Psoas muscle (tissue), 8 donors: ENCODE data around the gene UBE2D2. TPM values are rescaled to one million over a fixed set of nuclear protein-coding genes. Genes with fewer than 3 reads are reported as not detected.
"Not testable (repeated sequence)": the region's sequence is repeated elsewhere in the genome, so short reads cannot be mapped to it uniquely, and the experiment has no call there.

Experiments used
- ATAC-seq, 4 donors: fragments of 200-7000 bp; cut with Tn5 transposase; one replicate each; pipeline ENCODE4 v1.9.1; 2020; ENCODE audit warnings: moderate library complexity in 3 of 4, mild to moderate bottlenecking in 2 of 4
- DNase-seq, 2 donors: peaks; one replicate each; pipeline ENCODE4 v3.0.0-alpha.2; 2020
- H3K27ac ChIP-seq: fragments of 200-600 bp; one replicate; pipeline ENCODE4 v1.8.0; 2022
- H3K27me3 ChIP-seq, 3 donors: fragments of 200-600 bp in 1 of 3; one replicate each; pipeline versions ENCODE4 v1.6.1 to v1.8.0; 2013 to 2022; ENCODE audit warnings: low read length in 2 of 3, mild to moderate bottlenecking in 2 of 3, moderate library complexity in 1 of 3; ENCODE audit not compliant: insufficient read depth in 3 of 3
- H3K36me3 ChIP-seq, 2 donors: fragments of 200-600 bp in 1 of 2; one replicate each; pipeline versions ENCODE4 v1.6.1 to v1.8.0; 2013 to 2022; ENCODE audit warnings: low read depth in 1 of 2, mild to moderate bottlenecking in 1 of 2, moderate library complexity in 1 of 2; ENCODE audit not compliant: insufficient read depth in 1 of 2
- H3K4me1 ChIP-seq: fragments of 200-600 bp; one replicate; pipeline ENCODE4 v1.8.0; 2022
- H3K4me3 ChIP-seq: fragments of 200-600 bp; one replicate; pipeline ENCODE4 v1.8.0; 2022; ENCODE audit warnings: mild to moderate bottlenecking
- H3K9me3 ChIP-seq: fragments of 200-600 bp; one replicate; pipeline ENCODE4 v1.8.0; 2022
- WGBS, 3 donors: extraction: QIAGEN DNeasy Blood & Tissue Kit; methylation state at CpG; one replicate each; pipeline versions ENCODE4 v1.1.6 to v1.1.7; 2013; 5-methylcytosine and 5-hydroxymethylcytosine counted together
- intact Hi-C, 2 donors: fragments of 100-400 bp; cut with DNase I; formaldehyde crosslinking; loops; one replicate each; pipeline versions ENCODE4 v1.11.0 to v1.14.2; 2022
- polyA plus RNA-seq, 3 donors: library from polyadenylated mRNA; stranded (reverse); fragments of 200-250 nt; gene quantifications; one replicate each; pipeline ENCODE4 v1.2.3, GENCODE V29; 2013
- total RNA-seq, 4 donors: library from RNA; stranded (reverse); fragmentation: NEBNext Ultra II Directional in 2 of 4; extraction: Animal tissue kit (Norgen Biotek cat#: 25700) in 2 of 4; gene quantifications; one replicate each; pipeline versions ENCODE4 v1.2.1 to v1.2.4, GENCODE V29; 2021 to 2023
- TF ChIP-seq, protein P1 (sequence below): fragments of 200-600 bp; IDR thresholded peaks from one replicate; pipeline ENCODE4 v1.8.0; 2022; ENCODE audit warnings: antibody characterized with exemption
- donor health status: healthy with polysubstance abuse.
- donor health status: DM: no; HTN: no; CAD: no; lungs with moderate emphysema.
- donor health status: Bipolar disorder and iron deficiency.
- donor health status: healthy.
- donor health status: DM: yes; HTN: yes; CAD: no.
- donor health status: DM: no; HTN: no; CAD: no.
- donor health status: DM: no; HTN: no; CAD: no.
- donor health status: DM: yes; HTN: yes; CAD: no.

Gene UBE2D2
- total and polyA plus RNA-seq, 7 donors = 107 to 243 (median 163) TPM

DNA sequence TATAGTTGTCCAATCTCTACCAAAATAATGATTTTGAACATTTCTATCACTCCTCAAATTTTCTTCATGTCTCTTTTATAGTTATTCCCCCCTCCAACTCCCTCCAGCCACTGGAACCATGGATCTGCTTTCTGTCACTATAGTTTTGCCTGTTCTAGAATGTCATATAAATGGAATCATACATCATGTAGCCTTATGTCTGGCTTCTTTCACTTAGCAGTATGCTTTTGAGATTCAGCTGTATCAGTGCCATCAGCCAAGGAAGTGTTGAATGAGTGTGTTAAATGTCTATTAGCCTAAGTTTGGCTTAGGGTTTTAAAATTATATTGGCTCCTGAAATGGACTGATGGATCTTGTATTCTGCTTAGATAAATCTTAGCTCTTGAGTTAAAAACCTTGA lies 36.0 kb downstream of the UBE2D2 start:
- no peak overlapping the region for H3K27ac ChIP-seq
- ATAC-seq = no peak

DNA sequence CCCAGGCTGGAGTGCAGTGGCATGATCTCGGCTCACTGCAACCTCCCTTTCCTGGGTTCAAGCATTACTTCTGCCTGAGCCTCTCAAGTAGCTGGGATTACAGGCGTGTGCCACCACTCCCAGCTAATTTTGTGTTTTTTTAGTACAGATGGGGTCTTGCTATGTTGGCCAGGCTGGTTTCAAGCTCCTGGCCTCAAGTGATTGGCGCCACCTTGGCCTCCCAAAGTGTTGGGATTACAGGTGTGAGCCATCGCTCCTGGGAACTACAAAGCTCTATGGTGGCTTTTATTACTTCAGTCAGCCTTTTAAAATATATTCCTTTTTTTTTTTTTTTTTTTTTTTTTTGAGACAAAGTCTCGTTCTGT lies 37.4 kb downstream of the UBE2D2 start:
- DNase-seq, H3K4me3 ChIP-seq, H3K27ac ChIP-seq, H3K27me3 ChIP-seq, H3K9me3 ChIP-seq, ATAC-seq, intact Hi-C loops: not testable (repeated sequence)
- Histone ChIP-seq H3K4me1 (peaks cover 38% of the 10 kb centered on the region), H3K36me3 (peaks cover 0 to 31% of the 10 kb centered on the region in 2 donors)
- WGBS, 3 donors = 97 to 98% (median 97%) methylated on average over 5 of the region's 5 CpGs

More for the DNA sequence above, 36.0 kb downstream of the UBE2D2 start:
- Histone ChIP-seq H3K4me1 (peaks cover 36% of the 10 kb centered on the region), H3K9me3 (no peaks in the 10 kb centered on the region), H3K27me3 (no peaks in the 10 kb centered on the region), H3K36me3 (peaks cover 0 to 16% of the 10 kb centered on the region in 2 donors), H3K4me3 (no peak overlapping the region)
- TF ChIP-seq, protein P1, sequence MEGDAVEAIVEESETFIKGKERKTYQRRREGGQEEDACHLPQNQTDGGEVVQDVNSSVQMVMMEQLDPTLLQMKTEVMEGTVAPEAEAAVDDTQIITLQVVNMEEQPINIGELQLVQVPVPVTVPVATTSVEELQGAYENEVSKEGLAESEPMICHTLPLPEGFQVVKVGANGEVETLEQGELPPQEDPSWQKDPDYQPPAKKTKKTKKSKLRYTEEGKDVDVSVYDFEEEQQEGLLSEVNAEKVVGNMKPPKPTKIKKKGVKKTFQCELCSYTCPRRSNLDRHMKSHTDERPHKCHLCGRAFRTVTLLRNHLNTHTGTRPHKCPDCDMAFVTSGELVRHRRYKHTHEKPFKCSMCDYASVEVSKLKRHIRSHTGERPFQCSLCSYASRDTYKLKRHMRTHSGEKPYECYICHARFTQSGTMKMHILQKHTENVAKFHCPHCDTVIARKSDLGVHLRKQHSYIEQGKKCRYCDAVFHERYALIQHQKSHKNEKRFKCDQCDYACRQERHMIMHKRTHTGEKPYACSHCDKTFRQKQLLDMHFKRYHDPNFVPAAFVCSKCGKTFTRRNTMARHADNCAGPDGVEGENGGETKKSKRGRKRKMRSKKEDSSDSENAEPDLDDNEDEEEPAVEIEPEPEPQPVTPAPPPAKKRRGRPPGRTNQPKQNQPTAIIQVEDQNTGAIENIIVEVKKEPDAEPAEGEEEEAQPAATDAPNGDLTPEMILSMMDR = no peak
- intact Hi-C loops = no loop called here
- DNase-seq = no peak

DNA sequence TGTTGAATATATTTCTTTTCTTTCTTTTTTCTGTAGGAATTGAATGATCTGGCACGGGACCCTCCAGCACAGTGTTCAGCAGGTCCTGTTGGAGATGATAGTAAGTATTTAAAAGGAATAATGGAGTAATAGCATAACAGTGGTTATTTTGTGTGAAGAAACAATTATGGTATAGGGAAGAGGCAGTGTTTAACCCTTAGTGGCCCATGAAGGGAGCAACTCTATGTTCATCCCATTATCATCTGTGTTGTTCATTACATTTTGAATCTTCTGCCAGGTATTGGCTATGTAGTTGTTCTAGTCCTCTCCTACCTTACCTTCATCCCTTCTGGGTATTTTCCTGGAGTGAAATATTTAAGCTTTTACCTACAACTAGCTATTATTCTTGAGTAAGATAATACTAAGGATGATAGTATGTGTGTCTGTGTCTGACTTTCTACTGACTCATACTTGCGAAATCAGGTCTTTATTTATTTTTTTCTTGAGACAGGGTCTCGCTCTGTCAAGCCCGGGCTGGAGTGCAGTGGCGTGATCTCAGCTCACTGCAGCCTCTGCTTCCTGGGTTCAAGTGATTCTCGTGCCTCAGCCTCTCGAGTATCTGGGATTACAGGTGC lies 39.3 kb downstream of the UBE2D2 start:
- 85 to 91% (median 88%) methylated on average over 7 of the region's 7 CpGs for WGBS, 3 donors
- ATAC-seq (peak in 1 of 4 donors; percentile 46), DNase-seq (no peak)
- intact Hi-C loops = no loop called here
- no peak overlapping the region for H3K4me3 ChIP-seq
- H3K27me3 ChIP-seq = no peaks in the 10 kb centered on the region
- H3K9me3 ChIP-seq = no peaks in the 10 kb centered on the region
- peaks cover 25% of the 10 kb centered on the region for H3K4me1 ChIP-seq
- peaks cover 0 to 43% of the 10 kb centered on the region in 2 donors for H3K36me3 ChIP-seq
- TF ChIP-seq, protein P1 = no peak
- peak overlapping the region; percentile 75 for H3K27ac ChIP-seq

DNA sequence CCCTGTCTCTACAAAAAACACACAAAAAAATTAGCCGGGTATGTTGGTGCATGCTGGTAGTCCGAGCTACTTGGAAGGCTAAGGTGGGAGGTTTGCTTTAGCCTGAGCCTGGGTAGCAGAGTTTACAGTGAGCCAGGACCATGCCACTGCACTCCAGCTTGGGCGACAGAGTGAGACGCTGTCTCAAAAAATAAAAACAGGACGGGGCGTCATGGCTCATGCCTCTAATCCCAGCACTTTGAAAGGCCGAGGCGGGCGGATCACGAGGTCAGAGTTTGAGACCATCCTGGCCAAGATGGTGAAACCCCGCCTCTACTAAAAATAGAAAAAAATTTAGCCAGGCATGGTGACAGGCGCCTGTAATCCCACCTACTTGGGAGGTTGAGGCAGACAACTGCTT lies 40.3 kb downstream of the UBE2D2 start:
- ATAC-seq (peak; percentile 69 to 81 (median 76)), DNase-seq (peak; percentile 24 to 70)
- Histone ChIP-seq H3K36me3 (peaks cover 0 to 51% of the 10 kb centered on the region in 2 donors), H3K4me1 (peaks cover 25% of the 10 kb centered on the region), H3K27ac (peak overlapping the region; percentile 75), H3K9me3 (no peaks in the 10 kb centered on the region), H3K27me3 (no peaks in the 10 kb centered on the region), H3K4me3 (no peak overlapping the region)
- intact Hi-C loops = no loop called here
- TF ChIP-seq, protein P1 = no peak
- WGBS, 3 donors = 37 to 70% (median 37%) methylated on average over 12 of the region's 12 CpGs

DNA sequence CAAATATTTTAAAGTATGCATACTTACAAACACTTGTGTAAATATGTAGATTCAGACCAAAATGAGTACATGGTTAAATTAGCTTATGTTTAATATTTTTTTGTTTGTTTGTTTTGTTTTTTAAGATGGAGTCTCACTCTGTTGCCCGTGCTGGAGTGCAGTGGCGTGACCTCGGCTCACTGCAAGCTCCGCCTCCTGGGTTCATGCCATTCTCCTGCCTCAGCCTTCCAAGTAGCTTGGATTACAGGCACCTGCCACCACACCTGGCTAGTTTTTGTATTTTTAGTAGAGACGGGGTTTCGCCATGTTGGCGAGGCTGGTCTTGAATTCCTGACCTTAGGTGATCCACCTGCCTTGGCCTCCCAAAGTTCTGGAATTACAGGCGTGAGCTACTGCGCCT lies 40.8 kb downstream of the UBE2D2 start:
- Histone ChIP-seq H3K36me3 (peaks cover 0 to 56% of the 10 kb centered on the region in 2 donors), H3K4me1 (peaks cover 25% of the 10 kb centered on the region), H3K27ac (peak overlapping the region; percentile 75)
- 36 to 64% (median 37%) methylated on average over 9 of the region's 9 CpGs for WGBS, 3 donors
- H3K4me3 ChIP-seq, H3K27me3 ChIP-seq, intact Hi-C loops, DNase-seq, H3K9me3 ChIP-seq: not testable (repeated sequence)
- ATAC-seq = peak; percentile 50 to 73 (median 66)

DNA sequence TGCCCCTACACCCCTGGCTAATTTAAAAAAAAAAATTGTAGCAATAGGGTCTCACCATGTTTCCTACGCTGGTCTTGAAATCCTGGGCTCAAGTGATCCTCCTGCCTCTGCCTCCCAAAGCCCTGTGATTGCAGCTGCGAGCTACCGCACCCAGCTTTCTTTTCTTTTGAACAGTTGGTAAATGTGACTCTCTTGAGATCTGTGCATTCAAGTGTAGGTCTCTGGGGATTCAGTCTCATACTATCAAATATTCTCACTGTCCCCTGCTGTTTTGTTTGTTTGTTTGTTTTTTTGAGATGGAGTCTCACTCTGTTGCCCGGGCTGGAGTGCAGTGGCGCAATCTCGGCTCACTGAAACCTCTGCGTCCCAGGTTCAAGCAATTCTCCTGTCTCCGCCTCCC lies 44.7 kb downstream of the UBE2D2 start:
- peaks cover 0 to 49% of the 10 kb centered on the region in 2 donors for H3K36me3 ChIP-seq
- no peaks in the 10 kb centered on the region for H3K27me3 ChIP-seq
- WGBS, 3 donors = 95 to 98% (median 98%) methylated on average over 8 of the region's 8 CpGs
- DNase-seq (no peak), ATAC-seq (no peak)
- TF ChIP-seq, protein P1 = no peak
- H3K4me3 ChIP-seq = no peak overlapping the region
- no peaks in the 10 kb centered on the region for H3K9me3 ChIP-seq
- peaks cover 16% of the 10 kb centered on the region for H3K4me1 ChIP-seq
- no peak overlapping the region for H3K27ac ChIP-seq
- intact Hi-C loops = no loop called here
